ENCODE data around the gene RABGAP1.

DNA sequence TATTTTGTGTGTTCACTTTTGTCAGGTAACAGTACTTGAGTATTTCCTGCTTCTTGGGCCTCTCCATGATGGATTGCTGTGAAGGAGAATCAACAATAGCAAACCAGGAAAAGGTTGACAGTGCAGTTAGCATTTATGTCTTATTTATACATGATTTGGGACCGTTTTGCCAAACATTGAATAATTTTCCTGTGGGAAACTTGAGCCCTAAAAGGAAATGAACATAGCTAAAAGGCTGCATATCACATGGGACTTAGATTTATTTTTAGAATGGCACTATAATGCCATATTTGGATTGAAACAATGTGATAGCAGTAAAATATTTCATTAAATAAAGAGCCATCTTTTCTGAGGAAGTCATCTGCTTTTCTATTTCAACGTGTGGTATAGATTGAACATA, 107.9 kb downstream of the RABGAP1 start:
- TF ChIP-seq SMC3 (conservative IDR thresholded peaks at IDR 0.05; ENCODE audit: poor library complexity) (no peak), CTCF (IDR thresholded peaks at IDR 0.05; ENCODE audit: poor library complexity, severe bottlenecking) (no peak), TAF1 (IDR thresholded peaks at IDR 0.05; ENCODE audit: low read depth) (no peak)

Data from neural cell (in vitro differentiated cells).